Measurements from ENCODE around the gene TTLL6.

TTLL6 gene

DNA sequence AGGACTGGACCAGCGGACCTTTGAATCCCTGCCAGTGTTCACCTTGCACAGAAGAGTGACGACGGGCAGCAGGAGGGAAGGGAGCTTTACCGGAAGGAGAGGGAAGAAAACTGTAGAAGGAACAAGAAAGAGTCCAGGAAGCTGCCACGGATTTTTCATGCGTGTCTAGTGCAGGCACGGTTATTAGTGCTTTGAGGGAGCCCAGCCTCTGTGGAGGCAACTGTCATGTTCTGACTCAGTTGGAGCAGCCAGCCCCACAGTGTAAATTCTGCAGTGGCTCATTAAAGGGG, 82.0 kb downstream of the TTLL6 start:
- FAIRE-seq, result no peak

DNA sequence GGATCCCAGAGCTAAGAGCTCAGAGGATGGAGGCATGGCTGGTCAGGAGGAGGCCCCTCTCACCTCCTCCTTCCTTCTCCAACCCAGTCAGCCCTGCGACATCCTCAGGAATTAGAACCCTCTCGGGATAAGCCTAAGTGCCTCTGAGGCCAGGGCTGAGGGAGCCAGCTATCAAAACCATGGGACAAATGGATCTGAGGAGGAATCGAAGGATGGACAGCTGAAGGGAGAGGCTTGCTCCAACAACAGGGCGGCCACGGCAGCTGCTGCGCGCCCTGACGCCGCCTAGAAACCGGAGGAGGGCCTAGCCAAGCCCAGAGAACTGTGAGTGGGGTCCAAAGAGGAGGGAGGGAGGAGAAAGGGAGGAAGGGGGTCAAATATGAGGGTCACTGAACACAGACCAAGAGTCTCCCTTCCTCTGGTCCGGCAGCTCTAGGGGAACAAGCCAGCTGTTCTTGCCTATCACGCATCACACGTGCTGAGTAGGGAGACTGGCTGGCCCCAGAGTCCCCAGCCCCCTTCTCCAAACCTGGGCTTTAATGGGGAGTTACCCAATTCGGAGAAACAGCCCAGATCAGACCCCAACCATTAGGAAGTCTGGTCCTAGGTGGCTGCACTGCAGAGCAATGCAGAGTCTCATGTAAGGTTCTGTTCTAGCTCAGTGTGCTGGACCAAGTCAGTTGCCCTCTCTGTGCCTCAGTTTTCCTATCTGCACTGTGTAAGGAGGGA, 82.5 kb downstream of the TTLL6 start:
- FAIRE-seq, result no peak

DNA sequence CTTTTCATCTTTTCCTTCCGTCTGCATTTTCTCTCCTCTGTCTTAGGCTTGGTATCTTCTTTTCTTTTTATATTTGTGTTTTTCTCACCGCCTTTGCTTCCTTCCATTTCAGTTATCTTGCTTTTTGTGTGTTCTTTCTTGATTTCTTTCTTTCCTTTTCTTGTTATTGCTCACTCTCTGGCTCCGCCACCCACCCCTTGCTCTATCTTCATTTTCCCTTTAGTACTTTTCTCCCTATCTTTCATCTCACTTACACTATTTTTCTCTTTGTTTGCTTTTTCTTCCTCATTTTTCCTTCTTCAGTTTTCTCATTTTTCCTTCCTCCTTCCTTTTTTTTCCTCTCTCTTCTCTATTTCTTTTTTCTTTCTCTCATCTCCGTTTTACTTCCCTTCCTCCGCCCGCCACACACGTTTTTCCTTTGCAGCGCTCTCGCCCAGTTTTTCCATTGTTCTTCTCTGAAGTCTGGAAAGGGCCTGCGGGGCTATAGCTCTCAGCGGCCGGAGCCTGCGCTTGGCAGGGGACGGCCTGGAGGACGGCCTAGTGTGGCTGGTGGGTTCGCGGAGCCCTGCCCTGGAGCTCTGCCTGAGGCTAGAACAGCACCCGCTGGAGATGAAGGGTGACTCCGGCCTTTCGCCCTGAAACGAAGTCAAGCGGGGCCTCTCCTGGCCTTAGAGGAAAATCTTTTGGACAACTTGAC, 83.2 kb downstream of the TTLL6 start:
- no peak for FAIRE-seq

DNA sequence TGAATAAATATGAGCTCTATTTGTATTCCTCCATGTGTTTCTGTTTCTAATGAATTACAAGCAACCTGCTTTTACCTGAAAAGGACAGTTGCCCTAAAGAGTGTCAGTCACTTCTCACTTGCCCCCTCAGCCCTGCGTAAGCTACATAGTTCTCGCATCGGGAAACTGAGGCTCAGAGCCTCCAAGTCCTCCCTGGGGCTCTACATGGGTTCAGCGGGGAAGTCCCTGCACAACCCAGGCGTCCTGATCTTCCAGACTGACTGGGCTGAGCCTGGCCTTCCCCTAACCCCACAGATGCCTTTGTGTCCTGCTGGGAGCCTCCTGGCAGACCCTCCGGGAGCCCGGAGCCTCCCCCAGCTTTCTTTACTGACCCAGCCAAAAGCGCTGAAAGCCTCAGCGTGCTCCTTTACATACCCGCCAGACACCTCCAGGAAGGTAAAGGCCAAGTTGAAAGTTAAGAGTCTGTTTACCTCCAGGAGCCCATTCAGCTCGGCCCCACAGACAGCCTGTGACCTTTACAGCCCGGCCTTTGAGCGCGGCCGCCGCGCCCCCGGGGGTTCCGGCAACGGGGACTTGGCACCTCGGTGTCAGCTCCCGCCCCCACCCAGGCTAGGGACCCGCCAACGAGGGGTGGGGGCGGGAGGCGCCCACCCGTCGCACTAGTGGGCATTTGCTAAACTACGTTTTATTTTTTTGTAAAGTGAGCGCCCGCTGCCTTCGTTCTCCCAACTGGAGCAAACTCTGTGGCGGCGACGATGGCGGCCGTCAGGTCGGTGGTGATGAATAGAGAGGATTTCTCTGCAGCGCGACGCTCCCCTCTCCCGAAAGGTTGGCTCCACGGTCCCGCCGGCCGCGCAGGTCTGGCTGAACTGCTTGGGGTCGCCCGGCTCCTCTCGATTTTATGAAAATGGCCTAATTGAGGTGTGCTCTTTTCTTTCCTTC, 84.1 kb downstream of the TTLL6 start:
- FAIRE-seq, result no peak

DNA sequence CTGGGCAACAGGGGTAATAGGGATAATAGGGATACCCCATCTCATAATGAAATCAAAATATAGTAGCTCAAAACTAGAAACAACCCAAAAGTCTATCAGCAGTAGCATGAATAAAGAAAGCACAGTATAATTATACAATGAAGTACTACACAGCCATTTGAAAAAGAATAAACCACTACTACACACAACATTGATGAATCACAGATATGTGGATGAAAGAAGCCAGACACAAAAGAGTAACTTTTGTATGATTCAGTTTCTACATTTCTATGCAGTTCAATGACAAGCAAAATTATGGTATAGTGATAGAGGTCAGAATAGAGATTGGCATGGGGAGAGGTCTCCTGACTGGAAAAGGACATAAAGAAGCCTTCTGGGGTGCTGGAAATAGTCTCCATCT, 85.7 kb downstream of the TTLL6 start:
- FAIRE-seq, result no peak

DNA sequence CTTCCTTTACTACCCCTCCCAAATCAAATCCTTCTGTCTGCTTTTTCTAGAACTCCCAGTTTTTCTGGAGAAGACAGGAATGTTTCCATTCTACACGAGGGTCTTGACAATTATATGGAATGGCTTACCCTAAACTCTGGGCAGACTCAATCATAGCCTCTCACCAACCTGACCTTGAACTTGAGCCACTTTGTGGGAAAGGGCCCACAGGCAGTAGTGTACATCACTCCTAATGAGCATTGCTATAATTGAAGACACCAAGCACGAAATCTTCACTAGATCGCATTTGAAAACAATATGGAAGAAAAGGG, 86.8 kb downstream of the TTLL6 start:
- no peak for FAIRE-seq

DNA sequence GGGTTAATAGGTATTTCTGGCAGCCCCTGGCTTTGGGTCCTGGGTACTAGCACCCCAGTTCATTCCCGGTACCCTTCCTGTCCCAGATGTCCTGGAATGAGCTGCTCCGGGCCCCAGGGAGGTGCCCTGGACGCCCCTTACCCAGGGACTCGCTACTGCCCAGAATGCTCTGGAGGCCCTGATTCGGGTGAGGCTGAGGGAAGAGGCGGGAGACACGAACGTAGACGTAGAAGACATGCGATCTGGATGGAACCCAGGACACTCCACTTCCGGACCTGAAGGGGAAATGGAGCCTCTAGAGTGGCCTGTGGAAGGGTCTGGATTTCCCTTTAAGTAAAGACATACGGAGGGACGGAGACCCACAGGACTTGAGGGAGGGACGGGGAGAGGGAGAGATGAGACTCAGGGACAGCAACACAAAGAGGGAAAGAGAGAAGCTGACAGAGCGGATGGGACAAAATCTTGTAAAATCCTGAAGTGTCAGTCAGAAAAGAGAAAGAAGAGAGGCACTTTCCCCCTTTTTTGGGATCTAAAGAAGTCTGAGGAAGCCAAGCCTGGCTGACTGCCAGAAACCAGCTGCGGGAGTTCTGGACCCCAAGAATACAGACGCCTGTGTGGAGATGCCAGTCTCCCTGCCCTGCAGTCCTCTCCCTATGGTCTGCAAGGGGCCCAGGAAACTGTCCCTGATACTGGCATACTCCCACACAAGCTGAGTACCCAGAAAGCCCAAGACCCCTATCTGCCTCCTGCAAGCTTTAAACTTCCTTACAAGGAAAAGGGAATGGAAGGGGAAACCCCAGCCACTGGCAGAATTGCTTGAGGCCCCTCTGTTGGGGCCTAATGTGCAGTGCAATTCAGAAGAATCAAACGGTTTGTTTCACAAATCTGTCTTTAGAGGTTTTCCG, 87.4 kb downstream of the TTLL6 start:
- no peak for FAIRE-seq

DNA sequence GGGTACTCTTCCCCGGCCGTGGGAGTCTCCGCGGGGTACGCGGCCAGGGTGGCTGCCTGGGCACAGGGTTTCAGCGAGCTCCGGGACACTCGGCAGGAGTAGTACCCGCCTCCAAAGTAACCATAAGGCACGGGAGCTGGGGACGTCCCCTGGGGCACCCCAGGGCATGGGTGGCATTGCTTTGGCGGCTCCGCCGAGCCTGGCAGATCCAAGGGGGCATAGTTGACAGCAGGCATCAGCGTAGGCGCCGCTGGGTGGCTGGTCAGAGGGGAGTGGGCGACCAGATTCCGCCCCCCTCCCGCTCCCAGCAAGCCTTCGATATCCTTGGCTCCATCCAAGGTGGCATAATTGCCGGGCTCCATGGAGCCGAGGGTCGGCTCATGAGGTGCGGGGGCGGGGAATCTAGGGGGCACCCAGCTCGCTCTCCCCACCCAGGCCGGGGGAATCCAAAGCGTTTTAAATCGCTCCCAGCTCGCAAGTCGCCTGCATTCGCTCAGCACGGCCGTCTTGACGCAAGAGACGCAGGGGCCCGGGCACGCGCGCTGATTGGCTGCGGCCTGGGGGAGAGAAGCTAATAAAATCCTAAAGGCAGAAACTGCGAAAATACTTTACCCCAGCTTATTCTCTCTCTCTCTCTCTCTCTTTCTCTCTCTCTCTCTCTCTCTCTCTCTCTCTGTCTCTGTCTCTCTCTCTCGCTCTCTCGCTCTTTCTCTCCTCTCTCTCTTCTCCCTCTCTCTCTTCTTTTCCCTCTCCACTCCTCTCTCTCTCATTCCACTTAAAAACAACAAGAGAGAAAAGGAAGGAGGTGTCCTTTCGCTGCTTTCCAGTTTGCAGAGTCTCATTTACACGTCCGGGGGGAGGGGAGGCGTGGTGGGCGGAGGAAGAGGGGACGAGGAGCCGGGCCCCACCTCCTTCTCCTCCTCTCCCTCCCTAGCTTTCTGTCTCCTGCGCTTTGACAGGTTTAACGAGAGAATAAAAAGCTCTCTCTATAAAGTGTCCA, 88.5 kb downstream of the TTLL6 start, which contains the start of gene HOXB13:
Gene HOXB13, minus strand, starts transcription at position 519 of the 1,000 bp plus-strand sequence. Its CDS starts 157 bp downstream, at position 362.
- no peak for FAIRE-seq

DNA sequence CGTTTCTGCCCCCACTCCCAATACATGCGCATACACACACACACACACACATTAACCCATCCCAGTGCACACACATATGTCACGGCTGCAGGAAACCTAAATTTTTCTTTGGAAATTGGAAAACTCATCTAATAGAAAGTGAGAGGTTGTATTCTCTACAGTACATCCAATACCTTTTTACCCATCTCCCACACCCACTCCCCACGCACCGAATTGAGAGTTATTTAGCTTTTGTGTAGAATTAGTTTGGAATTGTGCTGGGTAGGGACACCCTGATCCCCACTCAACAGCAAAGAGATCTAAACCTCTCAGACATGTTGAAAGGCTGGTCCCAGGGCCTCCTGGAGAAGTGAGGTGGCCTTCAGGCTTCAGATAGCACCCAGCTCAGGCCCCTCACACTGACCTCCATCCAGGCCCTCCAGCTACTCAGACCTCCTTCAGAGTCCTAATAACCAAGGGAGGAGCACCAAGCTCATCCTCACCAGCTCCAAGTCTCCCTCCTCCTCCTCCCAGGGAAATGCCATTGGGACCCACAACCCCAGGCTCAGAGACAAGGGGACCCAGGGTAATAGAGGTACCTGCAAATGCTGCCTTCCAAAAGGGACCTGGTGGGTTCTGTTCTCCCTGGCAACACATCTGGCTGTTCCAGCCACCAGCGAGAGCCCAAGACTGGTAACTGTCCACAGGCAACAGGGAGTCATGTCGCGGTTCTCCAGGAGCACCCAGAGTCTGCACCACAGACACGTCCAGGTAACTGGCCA, 89.4 kb downstream of the TTLL6 start:
- no peak for FAIRE-seq

DNA sequence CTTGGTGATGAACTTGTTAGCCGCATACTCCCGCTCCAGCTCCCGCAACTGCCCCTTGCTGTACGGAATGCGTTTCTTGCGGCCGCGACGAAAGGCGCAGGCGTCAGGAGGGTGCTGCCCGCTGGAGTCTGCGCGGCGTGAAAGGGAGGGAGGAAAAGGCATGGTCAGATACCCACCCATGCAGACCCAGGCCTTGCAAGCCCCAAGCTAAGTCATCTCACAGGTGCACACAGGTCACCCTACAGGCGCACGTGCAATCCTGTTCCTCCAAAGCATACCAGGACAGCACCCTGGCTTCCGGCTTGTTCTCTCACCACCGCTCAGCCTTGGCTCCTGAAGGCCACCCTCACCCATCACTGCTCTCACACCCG, 90.1 kb downstream of the TTLL6 start:
- no peak for FAIRE-seq

DNA sequence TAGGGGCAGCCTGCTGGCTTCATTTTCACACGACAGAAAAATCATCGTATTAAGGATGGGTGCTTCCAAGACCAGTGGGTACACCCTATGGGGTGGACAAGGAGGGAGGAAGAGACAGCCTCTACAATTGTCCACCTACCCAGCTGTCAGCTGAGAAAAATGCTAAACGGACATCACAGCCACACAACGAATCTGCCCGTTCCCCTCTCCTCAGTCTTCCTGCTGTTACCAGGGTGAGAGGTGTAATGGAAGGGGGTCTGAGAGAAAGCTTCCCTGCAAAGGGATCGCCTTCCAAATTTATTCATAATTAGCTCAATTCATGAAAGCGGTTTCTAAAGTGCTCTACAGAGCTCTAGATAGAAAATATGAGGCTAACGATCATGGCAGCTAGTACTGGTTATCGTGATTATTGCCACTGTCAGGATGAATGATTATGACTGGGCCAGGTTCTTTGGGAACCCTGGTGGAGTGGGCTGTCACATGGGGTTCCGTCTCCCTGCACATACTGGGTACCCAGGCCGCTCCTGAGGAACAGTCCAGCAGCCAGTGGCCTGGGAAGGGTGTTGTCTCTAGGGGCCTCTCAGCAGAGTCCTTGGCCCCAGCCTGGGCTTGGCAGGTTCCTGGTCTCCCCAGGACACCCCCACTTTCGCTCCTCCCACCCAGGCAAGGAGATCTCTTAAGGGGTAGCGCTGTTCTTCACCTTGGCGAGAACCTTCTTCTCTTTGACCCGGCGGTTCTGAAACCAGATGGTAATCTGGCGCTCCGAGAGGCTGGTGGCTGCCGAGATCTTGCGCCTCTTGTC, 90.7 kb downstream of the TTLL6 start:
- FAIRE-seq, result no peak

DNA sequence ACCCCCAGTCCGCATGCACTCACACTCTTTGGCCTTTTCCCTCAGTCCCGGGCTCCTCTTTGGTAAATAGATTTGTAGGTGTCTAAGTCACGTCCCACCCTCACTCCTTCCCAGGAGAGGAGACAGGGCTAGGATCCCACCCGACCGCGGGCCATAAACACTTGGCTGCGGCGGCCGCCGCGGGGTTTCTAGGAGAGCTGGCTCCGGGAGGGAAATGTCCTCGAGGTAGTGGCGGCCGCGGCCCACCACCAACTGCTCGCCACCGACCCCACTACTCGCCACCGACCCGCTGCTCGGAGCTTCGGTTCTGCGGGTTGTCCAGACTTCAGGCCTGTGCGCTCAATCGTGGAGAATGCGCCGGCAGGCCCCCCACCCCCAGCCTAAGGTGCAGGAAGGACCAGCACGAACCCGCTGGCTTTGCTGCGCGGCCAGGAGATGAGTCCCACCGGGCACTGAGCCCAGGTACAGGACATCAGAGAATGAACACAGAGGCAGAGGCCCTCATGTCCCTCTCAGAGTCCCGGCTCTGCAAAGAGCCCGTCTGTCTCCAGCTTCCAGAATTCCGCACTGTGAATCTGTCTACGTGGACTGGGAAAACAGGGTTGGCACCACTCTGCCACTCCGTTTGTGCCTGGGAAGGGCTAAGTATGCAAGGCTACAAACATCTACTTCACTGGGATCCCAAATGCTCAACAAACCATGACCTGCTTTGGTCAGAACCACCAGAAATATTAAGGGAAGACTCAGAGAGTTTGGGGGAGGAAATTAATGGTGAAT, 91.6 kb downstream of the TTLL6 start:
- no peak for FAIRE-seq

DNA sequence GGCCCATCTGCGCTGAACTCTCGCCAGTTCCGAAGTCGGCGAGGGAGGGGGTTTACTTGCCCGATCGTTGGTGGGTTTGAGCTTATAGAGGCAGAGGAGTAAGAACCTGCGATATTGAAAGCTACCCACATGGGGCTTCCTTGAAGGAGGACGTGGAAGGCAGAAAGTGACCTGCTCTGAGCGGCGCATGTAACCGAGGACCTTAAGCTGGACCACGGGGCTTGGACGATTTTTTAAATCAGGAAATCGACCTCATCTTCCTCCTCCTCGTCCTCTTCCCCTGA, 92.1 kb downstream of the TTLL6 start:
- no peak for FAIRE-seq

DNA sequence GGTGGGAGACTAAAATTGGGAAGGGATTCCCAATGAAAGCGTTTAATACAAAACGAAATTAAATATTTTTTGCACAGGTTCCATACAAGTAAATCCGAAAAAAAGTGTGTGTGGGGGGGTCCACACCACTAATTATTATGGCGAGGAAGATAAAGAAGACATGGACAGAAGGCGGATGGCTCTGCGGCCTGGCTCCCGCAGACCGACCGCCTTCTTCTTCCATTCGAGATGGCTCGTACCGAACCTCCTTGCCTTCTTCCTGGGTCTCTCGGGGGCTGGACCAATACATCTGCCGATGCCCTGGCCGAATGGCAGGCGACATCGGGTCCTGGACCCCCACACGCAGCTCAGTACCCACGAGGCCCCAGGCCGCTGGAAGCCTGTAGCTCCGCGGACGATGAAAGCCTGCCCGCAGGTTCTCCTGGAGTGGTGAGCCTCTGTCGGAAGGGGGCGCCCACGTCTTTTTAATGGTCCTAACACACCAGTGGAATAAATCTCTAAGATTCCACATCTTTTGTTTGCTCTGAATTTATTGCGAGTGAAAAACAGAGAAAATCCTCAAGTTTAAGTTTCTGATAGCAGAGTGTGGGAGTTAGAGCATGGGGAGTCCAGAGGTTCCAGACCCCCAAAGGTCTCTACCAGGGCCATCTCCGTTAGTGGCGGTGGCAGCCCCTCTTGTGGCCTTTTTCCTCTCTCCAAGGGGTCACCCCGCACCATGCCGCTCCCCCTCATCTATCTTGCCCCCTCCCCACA, 92.6 kb downstream of the TTLL6 start:
- FAIRE-seq, result no peak

DNA sequence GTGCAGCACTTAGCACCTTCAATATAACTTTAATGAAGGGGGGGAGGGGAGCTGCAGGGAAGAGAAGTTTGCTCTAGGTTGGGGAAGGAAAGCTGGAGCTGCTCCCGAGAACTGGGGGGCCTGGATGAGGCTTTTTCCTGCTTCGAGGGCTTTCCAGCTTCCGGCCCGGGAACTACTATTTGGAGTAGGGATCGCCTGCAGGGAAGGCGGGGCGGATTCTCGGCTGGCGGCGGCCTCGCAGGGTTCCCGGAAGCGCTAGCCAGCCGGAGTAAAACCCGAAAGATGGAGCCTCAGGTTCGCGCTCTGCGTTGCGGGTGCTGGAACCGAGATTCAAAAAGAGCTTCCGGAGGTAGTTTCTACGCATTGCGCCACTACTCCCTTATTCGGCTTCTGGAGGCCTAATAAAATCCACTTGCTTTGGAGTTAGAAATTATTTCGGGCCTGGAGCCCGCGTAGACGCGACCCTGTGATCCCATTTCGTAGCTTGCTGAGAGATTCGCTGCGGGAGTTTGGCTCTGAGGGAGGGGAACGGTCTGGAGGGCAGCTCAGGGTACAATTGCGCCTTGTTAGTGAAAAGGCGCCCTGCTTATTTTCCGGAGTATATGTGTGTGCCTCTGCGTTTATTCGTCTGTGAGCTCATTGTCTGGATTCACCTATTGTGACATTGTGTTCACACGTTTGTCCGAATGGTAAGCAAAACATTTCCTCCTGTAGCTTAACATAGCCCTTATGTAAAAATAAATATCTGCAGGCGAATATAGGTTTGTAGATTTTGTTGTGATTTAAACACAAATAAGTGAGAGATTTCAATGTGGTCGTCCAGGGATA, 93.4 kb downstream of the TTLL6 start:
- no peak for FAIRE-seq

DNA sequence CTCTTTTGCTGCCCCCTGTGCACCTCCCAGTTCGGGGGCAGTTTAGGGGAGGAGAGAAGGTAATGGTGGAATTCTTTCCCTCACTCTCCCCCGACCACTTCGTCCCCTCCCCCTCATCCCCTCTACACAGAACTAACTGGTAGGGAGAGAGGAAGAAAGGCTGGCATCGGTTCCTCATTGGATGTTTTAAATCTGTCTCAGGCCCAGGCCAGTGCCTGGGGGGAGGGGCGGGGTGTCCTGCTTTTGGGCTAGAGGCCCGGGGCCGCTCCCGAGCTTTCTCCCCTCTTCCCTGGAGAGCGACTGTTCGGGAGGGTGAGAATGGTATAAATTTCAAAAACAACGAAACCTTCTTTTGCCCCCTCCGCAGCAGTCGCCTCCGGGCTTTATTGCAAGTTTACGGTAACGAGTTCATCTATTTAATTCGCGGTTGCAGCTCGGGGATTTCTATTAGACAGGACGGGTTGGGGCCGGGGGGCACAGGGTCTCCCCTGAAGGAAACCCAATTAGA, 94.1 kb downstream of the TTLL6 start, which contains the start of gene PRAC2:
Gene PRAC2, plus strand, starts transcription at position 271 of the 508 bp plus-strand sequence. CDS start 1,226 bp downstream, outside the sequence.
- no peak for FAIRE-seq

Data from colon (tissue), 2 donors.